Measurements from ENCODE around the gene NAPG.
A peak's percentile ranks its signal among the peaks of the same experiment; 100 is the strongest.
"Not testable (repeated sequence)": the region's sequence is repeated elsewhere in the genome, so short reads cannot be mapped to it uniquely, and the experiment has no call there.

Gene NAPG

DNA sequence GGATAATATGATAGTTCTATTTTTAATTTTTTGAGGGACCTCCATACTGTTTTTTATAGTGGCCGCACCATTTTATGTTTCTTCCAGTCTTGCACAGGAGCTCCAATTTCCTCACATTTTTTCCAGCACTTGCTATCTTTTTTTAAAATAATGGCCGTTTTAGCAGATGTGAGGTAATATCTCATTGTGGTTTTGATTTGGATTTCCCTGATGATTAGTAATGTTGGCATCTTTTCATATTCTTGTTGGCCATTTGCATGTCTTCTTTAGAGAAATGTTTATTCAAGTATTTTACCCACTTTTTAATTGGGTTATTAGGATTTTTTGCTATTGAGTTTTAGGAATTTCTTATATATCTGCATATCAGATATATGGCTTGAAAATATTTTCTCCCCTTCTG is 29.9 kb upstream of the NAPG start:
- H3K4me3 ChIP-seq (replicated peaks; ENCODE audit: low read depth, low read length) = no peak overlapping the region
- no peak for DNase-seq (ENCODE audit: low read depth)
- TF ChIP-seq, protein P1, sequence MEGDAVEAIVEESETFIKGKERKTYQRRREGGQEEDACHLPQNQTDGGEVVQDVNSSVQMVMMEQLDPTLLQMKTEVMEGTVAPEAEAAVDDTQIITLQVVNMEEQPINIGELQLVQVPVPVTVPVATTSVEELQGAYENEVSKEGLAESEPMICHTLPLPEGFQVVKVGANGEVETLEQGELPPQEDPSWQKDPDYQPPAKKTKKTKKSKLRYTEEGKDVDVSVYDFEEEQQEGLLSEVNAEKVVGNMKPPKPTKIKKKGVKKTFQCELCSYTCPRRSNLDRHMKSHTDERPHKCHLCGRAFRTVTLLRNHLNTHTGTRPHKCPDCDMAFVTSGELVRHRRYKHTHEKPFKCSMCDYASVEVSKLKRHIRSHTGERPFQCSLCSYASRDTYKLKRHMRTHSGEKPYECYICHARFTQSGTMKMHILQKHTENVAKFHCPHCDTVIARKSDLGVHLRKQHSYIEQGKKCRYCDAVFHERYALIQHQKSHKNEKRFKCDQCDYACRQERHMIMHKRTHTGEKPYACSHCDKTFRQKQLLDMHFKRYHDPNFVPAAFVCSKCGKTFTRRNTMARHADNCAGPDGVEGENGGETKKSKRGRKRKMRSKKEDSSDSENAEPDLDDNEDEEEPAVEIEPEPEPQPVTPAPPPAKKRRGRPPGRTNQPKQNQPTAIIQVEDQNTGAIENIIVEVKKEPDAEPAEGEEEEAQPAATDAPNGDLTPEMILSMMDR (IDR thresholded peaks at IDR 0.05; ENCODE audit: low read length, missing control alignments) = no peak

DNA sequence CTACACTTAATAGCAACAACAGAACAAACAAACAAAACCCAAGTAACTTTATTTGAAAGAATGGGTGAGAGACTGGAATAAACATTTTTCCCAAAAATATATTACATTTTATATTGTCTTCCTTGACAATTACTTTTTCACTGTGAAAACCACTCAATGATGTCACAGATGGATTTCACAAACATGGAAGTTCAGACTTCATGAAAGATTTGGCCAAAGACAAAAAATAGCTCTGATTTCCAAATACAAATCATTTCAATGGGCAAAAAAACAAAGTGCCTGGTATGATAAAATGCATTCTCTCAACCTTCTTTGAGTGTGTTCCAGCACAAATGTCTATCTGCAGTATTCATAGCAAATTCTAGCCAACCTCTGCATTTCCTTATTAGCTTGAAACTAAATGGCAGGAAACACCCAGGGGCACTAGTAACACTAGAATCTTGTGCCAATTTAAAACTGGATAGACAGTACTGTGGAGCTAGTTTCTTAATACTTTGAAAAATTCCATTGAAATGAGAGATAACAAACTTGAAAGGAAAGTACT is 28.5 kb upstream of the NAPG start:
- H3K4me3 ChIP-seq (replicated peaks; ENCODE audit: low read depth, low read length) = no peak overlapping the region
- DNase-seq (ENCODE audit: low read depth) = peak; percentile 39
- TF ChIP-seq, protein P1 (IDR thresholded peaks at IDR 0.05; ENCODE audit: low read length, missing control alignments) = no peak

DNA sequence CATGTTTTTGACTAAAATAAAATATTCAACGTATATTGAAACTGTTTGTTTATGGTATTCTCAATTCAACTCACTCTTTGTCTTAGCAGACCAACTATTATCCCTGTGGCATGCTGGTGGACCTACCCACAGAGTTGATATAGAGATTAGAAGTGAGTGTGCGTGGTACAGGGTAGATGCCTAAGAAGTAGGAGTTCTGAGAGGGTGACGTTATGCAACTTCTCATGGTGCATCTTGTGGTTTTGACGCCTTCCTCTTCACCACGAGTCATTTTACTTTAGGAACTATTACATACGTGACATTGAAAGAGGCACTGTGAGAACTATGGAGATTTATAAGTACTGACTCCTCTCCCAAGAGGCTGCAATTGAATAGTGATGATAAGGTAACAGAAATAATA is 26.6 kb upstream of the NAPG start:
- no peak overlapping the region for H3K4me3 ChIP-seq (replicated peaks; ENCODE audit: low read depth, low read length)
- DNase-seq (ENCODE audit: low read depth) = no peak
- TF ChIP-seq, protein P1 (IDR thresholded peaks at IDR 0.05; ENCODE audit: low read length, missing control alignments) = no peak

DNA sequence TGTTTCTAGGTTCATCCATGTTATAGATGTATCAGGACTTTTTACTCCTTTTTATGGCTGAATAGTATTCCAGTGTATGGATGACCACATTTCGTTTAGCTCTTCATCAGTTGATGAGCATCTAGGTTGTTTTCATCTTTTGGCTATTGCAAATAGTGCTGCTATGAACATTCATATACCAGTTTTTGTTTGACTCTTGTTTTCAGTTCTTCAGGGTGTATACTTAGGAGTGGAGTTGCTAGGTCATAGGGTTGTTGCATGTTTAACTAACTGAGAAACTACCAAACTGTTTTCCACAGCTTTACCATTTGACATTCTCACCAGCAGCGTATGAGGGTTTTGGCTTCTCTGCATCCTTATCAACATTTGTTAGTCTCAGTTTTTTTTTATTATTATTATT is 25.8 kb upstream of the NAPG start:
- TF ChIP-seq, protein P1 (IDR thresholded peaks at IDR 0.05; ENCODE audit: low read length, missing control alignments) = no peak

DNA sequence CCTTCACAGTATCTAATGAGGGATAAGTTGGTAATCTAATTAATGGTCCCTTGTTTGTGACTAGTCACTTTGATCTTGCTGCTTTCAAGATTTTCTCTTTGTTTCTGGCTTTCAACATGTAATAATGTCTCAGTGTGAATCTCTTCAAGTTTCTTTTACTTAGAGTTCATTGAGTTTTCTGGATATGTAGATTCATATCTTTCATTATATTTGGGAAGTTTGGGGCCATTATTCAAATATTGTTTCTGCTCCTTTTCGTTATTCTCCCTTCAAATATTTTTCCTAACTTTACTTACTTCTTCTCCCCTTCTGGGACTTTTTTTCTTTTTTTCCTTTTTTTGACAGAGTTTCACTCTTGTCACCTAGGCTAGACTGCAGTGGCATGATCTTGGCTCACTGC is 21.1 kb upstream of the NAPG start:
- no peak for DNase-seq (ENCODE audit: low read depth)
- TF ChIP-seq, protein P1 (IDR thresholded peaks at IDR 0.05; ENCODE audit: low read length, missing control alignments) = no peak
- no peak overlapping the region for H3K4me3 ChIP-seq (replicated peaks; ENCODE audit: low read depth, low read length)

More for the DNA sequence above, 25.8 kb upstream of the NAPG start:
- no peak overlapping the region for H3K4me3 ChIP-seq (replicated peaks; ENCODE audit: low read depth, low read length)
- no peak for DNase-seq (ENCODE audit: low read depth)

DNA sequence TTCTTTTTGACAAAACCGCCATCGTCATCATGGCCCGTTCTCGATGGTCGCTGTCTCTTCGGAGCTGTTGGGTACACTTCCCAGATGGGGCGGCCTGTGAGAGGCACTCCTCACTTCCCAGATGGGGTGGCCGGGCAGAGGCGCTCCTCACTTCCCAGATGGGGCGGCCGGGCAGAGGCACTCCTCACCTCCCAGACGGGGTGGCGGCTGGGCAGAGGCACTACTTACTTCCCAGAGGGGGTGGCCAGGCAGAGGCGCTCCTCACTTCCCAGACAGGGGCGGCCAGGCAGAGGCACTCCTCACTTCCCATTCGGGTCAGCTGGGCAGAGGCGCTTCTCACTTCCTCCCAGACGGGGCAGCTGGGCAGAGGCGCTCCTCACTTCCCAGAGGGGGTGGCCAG is 19.9 kb upstream of the NAPG start:
- not testable (repeated sequence) for H3K4me3 ChIP-seq (replicated peaks; ENCODE audit: low read depth, low read length); DNase-seq (ENCODE audit: low read depth)

DNA sequence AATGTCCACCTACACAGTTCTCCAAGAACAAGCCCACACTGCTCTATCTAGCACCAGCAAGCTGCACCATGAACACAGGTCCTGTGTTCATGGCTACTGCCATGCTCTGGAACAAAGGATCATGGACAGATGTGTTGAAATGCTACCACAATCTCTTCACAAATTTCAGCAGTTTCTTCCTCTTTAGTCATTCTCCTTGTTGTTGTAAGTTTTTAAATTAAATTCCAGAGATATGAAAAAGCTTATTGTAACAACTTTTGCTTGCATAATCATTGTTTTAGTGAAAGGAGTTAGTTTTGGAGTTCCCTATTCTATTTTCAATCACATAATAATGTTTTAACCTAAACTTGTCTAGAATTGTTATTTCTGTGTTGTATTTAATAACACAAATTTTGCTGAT is 17.2 kb upstream of the NAPG start:
- TF ChIP-seq, protein P1 (IDR thresholded peaks at IDR 0.05; ENCODE audit: low read length, missing control alignments) = no peak
- DNase-seq (ENCODE audit: low read depth) = peak; percentile 21
- H3K4me3 ChIP-seq (replicated peaks; ENCODE audit: low read depth, low read length) = no peak overlapping the region

Measured in fibroblast of pulmonary artery (primary cell).